HG02938 (cell line): Measurements from ENCODE around the gene SLC29A4.

Source experiments
- ATAC-seq: cut with Tn5 transposase; IDR thresholded peaks from one replicate; pipeline ENCODE4 v1.9.1; 2021; ENCODE audit warnings: mild to moderate bottlenecking, moderate library complexity; ENCODE audit not compliant: unreplicated experiment

The SLC29A4 gene

GRCh38 chr7:5350600-5351385 is 68.0 kb downstream of the SLC29A4 start:
- no peak for ATAC-seq

GRCh38 chr7:5351507-5352265 is 68.9 kb downstream of the SLC29A4 start:
- ATAC-seq = no peak

- no peak for ATAC-seq
Observed at GRCh38 chr7:5352440-5353010, 69.8 kb downstream of the SLC29A4 start.

GRCh38 chr7:5354460-5355232 is 71.9 kb downstream of the SLC29A4 start:
- no peak for ATAC-seq
